ENCODE data around the gene KDM6A. TPM values are rescaled to one million over a fixed set of nuclear protein-coding genes. Genes with fewer than 3 reads are reported as not detected.
"Not testable (repeated sequence)": the region's sequence is repeated elsewhere in the genome, so short reads cannot be mapped to it uniquely, and the experiment has no call there.

Gene KDM6A
- total RNA-seq, 6 experiments from 2014 or later = 7.1 to 20.9 (median 15.7) TPM

GRCh38 chrX:44946771-44947170 lies 73.8 kb downstream of the KDM6A start:
- no peaks in the 10 kb centered on the region for H3K9me3 ChIP-seq
- H3K36me3 ChIP-seq = no peaks in the 10 kb centered on the region
- H3K27ac ChIP-seq = no peak overlapping the region
- H3K27me3 ChIP-seq = no peaks in the 10 kb centered on the region
- DNase-seq (no peak), ATAC-seq (no peak)
- H3K4me3 ChIP-seq = no peak overlapping the region
- TF ChIP-seq CTCF (IDR thresholded peaks at IDR 0.05) (no peak), POLR2A (IDR thresholded peaks at IDR 0.05) (no peak)
- H3K4me1 ChIP-seq = peaks cover 0 to 13% (median 4%) of the 10 kb centered on the region in 4 donors
- WGBS (ENCODE audit: insufficient coverage, low coverage, low lambda C conversion rate, missing lambda C conversion rate) = 79% methylated on average over 4 of the region's 4 CpGs
- intact Hi-C loops (cut with DNase I) = no loop called here

GRCh38 chrX:44947995-44948394 lies 75.0 kb downstream of the KDM6A start:
- no peak for ATAC-seq
- WGBS (ENCODE audit: insufficient coverage, low coverage, low lambda C conversion rate, missing lambda C conversion rate) = 89% methylated on average over 4 of the region's 4 CpGs
- intact Hi-C loops (cut with DNase I) = no loop called here

GRCh38 chrX:44948406-44948805 lies 75.4 kb downstream of the KDM6A start:
- DNase-seq = no peak
- intact Hi-C loops (cut with DNase I) = no loop called here
- TF ChIP-seq CTCF (IDR thresholded peaks at IDR 0.05) (no peak), POLR2A (IDR thresholded peaks at IDR 0.05) (no peak)
- 92% methylated on average over 2 of the region's 2 CpGs for WGBS (ENCODE audit: insufficient coverage, low coverage, low lambda C conversion rate, missing lambda C conversion rate)
- Histone ChIP-seq H3K27ac (no peak overlapping the region), H3K4me1 (peaks cover 0 to 13% (median 4%) of the 10 kb centered on the region in 4 donors), H3K9me3 (no peaks in the 10 kb centered on the region), H3K4me3 (no peak overlapping the region), H3K27me3 (no peaks in the 10 kb centered on the region), H3K36me3 (no peaks in the 10 kb centered on the region)
- no peak for ATAC-seq

More at GRCh38 chrX:44947995-44948394, 75.0 kb downstream of the KDM6A start:
- Histone ChIP-seq H3K4me1 (peaks cover 0 to 13% (median 4%) of the 10 kb centered on the region in 4 donors), H3K9me3 (no peaks in the 10 kb centered on the region), H3K27ac (no peak overlapping the region), H3K36me3 (no peaks in the 10 kb centered on the region), H3K4me3 (no peak overlapping the region), H3K27me3 (no peaks in the 10 kb centered on the region)
- TF ChIP-seq POLR2A (IDR thresholded peaks at IDR 0.05) (no peak), CTCF (IDR thresholded peaks at IDR 0.05) (no peak)
- DNase-seq = no peak

- H3K4me3 ChIP-seq = no peak overlapping the region
- TF ChIP-seq CTCF (IDR thresholded peaks at IDR 0.05) = no peak
- DNase-seq (no peak), ATAC-seq (no peak)
- peaks cover 0 to 20% (median 4%) of the 10 kb centered on the region in 4 donors for H3K4me1 ChIP-seq
- H3K27me3 ChIP-seq = no peaks in the 10 kb centered on the region
- WGBS (ENCODE audit: insufficient coverage, low coverage, low lambda C conversion rate, missing lambda C conversion rate) = 82% methylated on average over 7 of the region's 8 CpGs
- no peak overlapping the region for H3K27ac ChIP-seq
- H3K9me3 ChIP-seq = no peaks in the 10 kb centered on the region
- intact Hi-C loops (cut with DNase I) = no loop called here
- no peaks in the 10 kb centered on the region for H3K36me3 ChIP-seq
Measured at GRCh38 chrX:44949125-44949524, 76.1 kb downstream of the KDM6A start.

GRCh38 chrX:44950471-44951366 lies 77.7 kb downstream of the KDM6A start:
- H3K9me3 ChIP-seq; H3K4me3 ChIP-seq; intact Hi-C loops (cut with DNase I); DNase-seq; H3K27me3 ChIP-seq; H3K36me3 ChIP-seq: not testable (repeated sequence)
- 48% methylated on average over 8 of the region's 9 CpGs for WGBS (ENCODE audit: insufficient coverage, low coverage, low lambda C conversion rate, missing lambda C conversion rate)
- Histone ChIP-seq H3K4me1 (peaks cover 0 to 20% (median 4%) of the 10 kb centered on the region in 4 donors), H3K27ac (peak overlapping the region in 1 of 3 donors; percentile 20)
- peak in 2 of 4 donors; percentile 19 to 20 for ATAC-seq

Measured in right lobe of liver (tissue), 6 donors.